Keratinocyte (primary cell): ENCODE data around the gene RBAK. TPM values are rescaled to one million over a fixed set of nuclear protein-coding genes. Genes with fewer than 3 reads are reported as not detected.
A peak's percentile ranks its signal among the peaks of the same experiment; 100 is the strongest.
"Not testable (repeated sequence)": the region's sequence is repeated elsewhere in the genome, so short reads cannot be mapped to it uniquely, and the experiment has no call there.

Source experiments
- DNase-seq: peaks from one replicate; pipeline ENCODE4 v3.0.0-alpha.2; 2011; ENCODE audit warnings: low read depth, missing footprints, low spot score
- FAIRE-seq: peaks from 2 replicates; lab custom pipeline; 2011; peaks lifted over from hg19 to GRCh38; lab: Jason Lieb, UNC
- H2AFZ ChIP-seq: 2 replicates; pipeline ENCODE4 v1.6.0; 2012; ENCODE audit warnings: low read length, control low read depth, inconsistent platforms; ENCODE audit not compliant: control insufficient read depth
- H3K27ac ChIP-seq: 2 replicates; pipeline ENCODE4 v1.5.1; 2011; ENCODE audit warnings: low read length; ENCODE audit not compliant: control insufficient read depth, insufficient read depth
- H3K27me3 ChIP-seq: 3 replicates; pipeline ENCODE4 v1.6.0; 2011; ENCODE audit warnings: low read length; ENCODE audit not compliant: control insufficient read depth, insufficient read depth; ENCODE audit errors: extremely low read depth
- H3K36me3 ChIP-seq, 2 experiments: 2 replicates in 1 of 2; 3 replicates in 1 of 2; pipeline ENCODE4 v1.5.1; 2011; ENCODE audit warnings: low read length in 2 of 2, mild to moderate bottlenecking in 1 of 2; ENCODE audit not compliant: control insufficient read depth in 2 of 2, insufficient read depth in 2 of 2; ENCODE audit errors: extremely low read depth in 1 of 2
- H3K4me1 ChIP-seq: 3 replicates; pipeline ENCODE4 v1.5.1; 2011; ENCODE audit warnings: low read length; ENCODE audit not compliant: control insufficient read depth, insufficient read depth; ENCODE audit errors: extremely low read depth
- H3K4me2 ChIP-seq: 3 replicates; pipeline ENCODE4 v1.6.0; 2011; ENCODE audit warnings: low read depth, low read length; ENCODE audit not compliant: control insufficient read depth, insufficient read depth; ENCODE audit errors: extremely low read depth
- H3K4me3 ChIP-seq, 3 experiments: fragments of 200-600 bp in 1 of 3; sonication (generic) in 1 of 3; 2 replicates in 2 of 3; 3 replicates in 1 of 3; pipeline ENCODE4 v1.5.1; 2011 to 2016; ENCODE audit warnings: low read length in 3 of 3, mild to moderate bottlenecking in 3 of 3, control low read depth in 2 of 3, inconsistent platforms in 1 of 3, low read depth in 1 of 3, mixed read lengths in 1 of 3, mixed run types in 1 of 3, moderate library complexity in 1 of 3; ENCODE audit not compliant: control insufficient read depth in 2 of 3, insufficient read depth in 2 of 3; ENCODE audit errors: extremely low read depth in 1 of 3
- H3K79me2 ChIP-seq: 2 replicates; pipeline ENCODE4 v1.6.0; 2012; ENCODE audit warnings: low read length; ENCODE audit not compliant: control insufficient read depth, insufficient read depth
- H3K9ac ChIP-seq: 3 replicates; pipeline ENCODE4 v1.6.0; 2011; ENCODE audit warnings: low read length; ENCODE audit not compliant: control insufficient read depth, insufficient read depth; ENCODE audit errors: extremely low read depth
- H3K9me1 ChIP-seq: 3 replicates; pipeline ENCODE4 v1.6.0; 2011; ENCODE audit warnings: low read length; ENCODE audit not compliant: control insufficient read depth, insufficient read depth; ENCODE audit errors: extremely low read depth
- H3K9me3 ChIP-seq: 2 replicates; pipeline ENCODE4 v1.5.1; 2012; ENCODE audit warnings: low read depth, low read length; ENCODE audit not compliant: control insufficient read depth
- H4K20me1 ChIP-seq: 3 replicates; pipeline ENCODE4 v1.6.0; 2011; ENCODE audit warnings: low read length; ENCODE audit not compliant: control insufficient read depth, insufficient read depth; ENCODE audit errors: extremely low read depth
- CTCF ChIP-seq, 3 experiments: IDR thresholded peaks in 1 of 3; conservative IDR thresholded peaks in 1 of 3; optimal IDR thresholded peaks in 1 of 3; 2 replicates in 2 of 3; 3 replicates in 1 of 3; pipeline versions ENCODE3 to v1.5.1; 2011; ENCODE audit warnings: low read length in 3 of 3, mild to moderate bottlenecking in 3 of 3, moderate library complexity in 2 of 3, control low read depth in 1 of 3, inconsistent platforms in 1 of 3; ENCODE audit not compliant: insufficient read depth in 2 of 3; ENCODE audit errors: extremely low read depth in 1 of 3
- EZH2 ChIP-seq: IDR thresholded peaks from one replicate; pipeline ENCODE4 v1.6.1; 2012; ENCODE audit warnings: inconsistent platforms, mild to moderate bottlenecking, low read length, moderate library complexity
- dilution Hi-C: fragments of 300-500 bp; cut with MboI; formaldehyde crosslinking; loops from one replicate; pipeline ENCODE4 v1.7.0; 2020; ENCODE audit warnings: low sequenced_read_pairs; ENCODE audit not compliant: extremely low pct_ligation_motif_present
- polyA plus RNA-seq, 5 experiments: library from polyadenylated mRNA; depleted of rRNA in 3 of 5; stranded (reverse) in 3 of 5; stranded (forward) in 1 of 5; unstranded in 1 of 5; fragments of >200 nt; gene quantifications; 1 replicate in 1 of 5; 2 replicates in 3 of 5; 3 replicates in 1 of 5; pipeline versions ENCODE4 v1.2.1 to v1.2.3, GENCODE V29; 2011 to 2012; ENCODE audit warnings: missing spikeins in 2 of 5, low read depth in 1 of 5, low replicate concordance in 1 of 5

Gene RBAK
- polyA plus RNA-seq, 1 donor (not counting 4 experiments of a cell fraction or from before 2014, with no cell fraction given): 6.7 TPM

GRCh38 chr7:5012985-5013384 lies 32.7 kb upstream of the RBAK start:
- DNase-seq (no peak), FAIRE-seq (peak; percentile 26)
- dilution Hi-C loops: no loop called here
- H3K27ac ChIP-seq: no peak overlapping the region
- no peak overlapping the region for H3K4me3 ChIP-seq
- no peaks in the 10 kb centered on the region for H3K9me1 ChIP-seq
- H2AFZ ChIP-seq: no peak overlapping the region
- no peaks in the 10 kb centered on the region for H4K20me1 ChIP-seq
- TF ChIP-seq CTCF (optimal IDR thresholded peaks at IDR 0.05 in 1 of 3, IDR thresholded peaks at IDR 0.05 in 1 of 3, conservative IDR thresholded peaks at IDR 0.05 in 1 of 3; ENCODE audit: extremely low read depth in 1 of 3, insufficient read depth in 2 of 3, low read length in 3 of 3) (no peak), EZH2 (no peak)
- H3K27me3 ChIP-seq: no peaks in the 10 kb centered on the region
- H3K4me1 ChIP-seq: no peaks in the 10 kb centered on the region
- H3K4me2 ChIP-seq: no peak overlapping the region
- no peak overlapping the region for H3K9ac ChIP-seq
- H3K79me2 ChIP-seq: no peaks in the 10 kb centered on the region
- H3K36me3 ChIP-seq: no peaks in the 10 kb centered on the region
- no peaks in the 10 kb centered on the region for H3K9me3 ChIP-seq

DNA sequence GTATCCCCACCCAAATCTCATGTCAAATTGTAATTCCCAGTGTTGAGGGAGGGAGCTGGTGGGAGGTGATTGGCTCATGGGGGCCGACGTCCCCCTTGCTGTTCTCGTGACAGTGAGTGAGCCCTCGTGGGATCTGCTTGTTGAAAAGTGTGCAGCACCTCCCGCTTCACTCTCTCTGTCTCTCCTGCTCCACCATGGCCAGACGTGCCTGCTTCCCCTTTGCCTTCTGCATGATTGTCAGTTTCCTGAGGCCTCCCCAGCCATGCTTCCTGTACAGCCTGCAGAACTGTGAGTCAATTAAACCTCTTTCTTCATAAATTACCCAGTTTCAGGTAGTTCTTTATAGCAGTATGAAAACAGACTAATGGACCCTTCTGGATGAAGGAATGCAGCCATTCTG lies 29.7 kb upstream of the RBAK start:
- DNase-seq, H3K79me2 ChIP-seq, H3K9me3 ChIP-seq, H4K20me1 ChIP-seq, H3K4me1 ChIP-seq, H2AFZ ChIP-seq, H3K36me3 ChIP-seq, H3K9me1 ChIP-seq, H3K4me3 ChIP-seq, H3K27ac ChIP-seq, dilution Hi-C loops, H3K9ac ChIP-seq, H3K4me2 ChIP-seq, FAIRE-seq, H3K27me3 ChIP-seq: not testable (repeated sequence)

- H3K4me2 ChIP-seq, H3K4me1 ChIP-seq, H3K27me3 ChIP-seq, H2AFZ ChIP-seq, dilution Hi-C loops, H3K9me3 ChIP-seq, FAIRE-seq, H3K27ac ChIP-seq, H3K36me3 ChIP-seq, H3K9me1 ChIP-seq, H3K9ac ChIP-seq, H3K79me2 ChIP-seq, H4K20me1 ChIP-seq, DNase-seq, H3K4me3 ChIP-seq: not testable (repeated sequence)
These were observed 28.0 kb upstream of the RBAK start for GRCh38 chr7:5017626-5018025.
